IMR-90 (cell line): ENCODE data around the gene RBPJ. TPM values are rescaled to one million over a fixed set of nuclear protein-coding genes. Genes with fewer than 3 reads are reported as not detected.
A peak's percentile ranks its signal among the peaks of the same experiment; 100 is the strongest.

Experiments used
- ATAC-seq: fragments of 200-7000 bp; cut with Tn5 transposase; 2 replicates; pipeline ENCODE4 v1.9.1; 2020; ENCODE audit warnings: low read depth, mild to moderate bottlenecking, moderate library complexity
- BruUV-seq: library from RNA; stranded (reverse); fragments of 400-500 nt; replicated peaks from 2 replicates; lab custom pipeline; 2021; lab: Mats Ljungman, UMichigan
- CTCF ChIA-PET: fragments of 300-600 bp; formaldehyde crosslinking; extraction: SDS; loops from one replicate; lab custom pipeline; 2021; ENCODE audit warnings: antibody characterized with exemption; lab: Yijun Ruan, JAX
- POLR2A ChIA-PET: fragments of 300-600 bp; sonication (Branson Sonifier 250); formaldehyde crosslinking; loops from one replicate; lab custom pipeline; 2022; ENCODE audit warnings: antibody characterized with exemption; ENCODE audit not compliant: unreplicated experiment; lab: Charles Lee
- DNase-seq: peaks from one replicate; pipeline ENCODE4 v3.0.0; 2013
- H2AFZ ChIP-seq: replicated peaks from 2 replicates; pipeline ENCODE3; 2013; ENCODE audit warnings: low read length, mild to moderate bottlenecking; ENCODE audit not compliant: poor library complexity
- H2AK5ac ChIP-seq: 2 replicates; pipeline ENCODE4 v1.6.1; 2013; ENCODE audit warnings: low read depth, low read length, inconsistent platforms
- H2AK9ac ChIP-seq: replicated peaks from 2 replicates; pipeline ENCODE3; 2013; ENCODE audit warnings: mild to moderate bottlenecking, low read depth, low read length, moderate library complexity; ENCODE audit not compliant: poor library complexity
- H2BK120ac ChIP-seq: 2 replicates; pipeline ENCODE4 v1.6.1; 2013; ENCODE audit warnings: low read depth, low read length, inconsistent platforms
- H2BK15ac ChIP-seq: 3 replicates; pipeline ENCODE4 v1.6.1; 2013; ENCODE audit warnings: low read depth, low read length, inconsistent platforms
- H2BK20ac ChIP-seq: 2 replicates; pipeline ENCODE4 v1.6.1; 2013; ENCODE audit warnings: low read depth, mild to moderate bottlenecking, inconsistent platforms, low read length, moderate library complexity
- H2BK5ac ChIP-seq: 2 replicates; pipeline ENCODE4 v1.6.1; 2013; ENCODE audit warnings: mild to moderate bottlenecking, low read depth, low read length, inconsistent platforms; ENCODE audit not compliant: poor library complexity, severe bottlenecking
- H3K14ac ChIP-seq: replicated peaks from 2 replicates; pipeline ENCODE4 v1.6.1; 2013; ENCODE audit warnings: low read depth, low read length, inconsistent platforms
- H3K18ac ChIP-seq: 2 replicates; pipeline ENCODE4 v1.6.1; 2013; ENCODE audit warnings: low read depth, low read length, control low read depth
- H3K23ac ChIP-seq: 2 replicates; pipeline ENCODE4 v1.6.1; 2013; ENCODE audit warnings: low read depth, low read length, inconsistent platforms
- H3K27ac ChIP-seq: 2 replicates; pipeline ENCODE4 v1.5.1; 2013; ENCODE audit warnings: mild to moderate bottlenecking, control low read depth, low read length; ENCODE audit not compliant: insufficient read depth
- H3K27me3 ChIP-seq: 2 replicates; pipeline ENCODE4 v1.6.1; 2013; ENCODE audit warnings: low read length; ENCODE audit not compliant: control insufficient read depth, insufficient read depth
- H3K36me3 ChIP-seq: 2 replicates; pipeline ENCODE4 v1.6.1; 2013; ENCODE audit warnings: low read length, mixed read lengths; ENCODE audit not compliant: control insufficient read depth, insufficient read depth
- H3K4ac ChIP-seq: 2 replicates; pipeline ENCODE4 v1.6.1; 2013; ENCODE audit warnings: low read depth, low read length, inconsistent platforms
- H3K4me1 ChIP-seq: 2 replicates; pipeline ENCODE4 v1.6.1; 2013; ENCODE audit warnings: low read length, mixed read lengths; ENCODE audit not compliant: control insufficient read depth, insufficient read depth
- H3K4me2 ChIP-seq: 2 replicates; pipeline ENCODE4 v1.6.1; 2013; ENCODE audit warnings: low read depth, mild to moderate bottlenecking, control low read depth, low read length, moderate library complexity
- H3K4me3 ChIP-seq: 2 replicates; pipeline ENCODE4 v1.5.1; 2013; ENCODE audit warnings: low read depth, mild to moderate bottlenecking, control low read depth, low read length, moderate library complexity; ENCODE audit not compliant: insufficient read depth
- H3K56ac ChIP-seq: 2 replicates; pipeline ENCODE4 v1.6.1; 2013; ENCODE audit warnings: low read length, inconsistent platforms; ENCODE audit not compliant: insufficient read depth; ENCODE audit errors: extremely low read depth
- H3K79me1 ChIP-seq, 2 experiments: 2 replicates each; pipeline ENCODE4 v1.6.1; 2013; ENCODE audit warnings: low read length in 2 of 2, inconsistent platforms in 1 of 2, low read depth in 1 of 2
- H3K9ac ChIP-seq: 2 replicates; pipeline ENCODE4 v1.6.1; 2013; ENCODE audit warnings: low read depth, low read length, control low read depth
- H3K9me1 ChIP-seq: 2 replicates; pipeline ENCODE4 v1.6.1; 2013; ENCODE audit warnings: low read length, inconsistent platforms; ENCODE audit not compliant: insufficient read depth
- H3K9me3 ChIP-seq: 2 replicates; pipeline ENCODE4 v1.6.1; 2013; ENCODE audit warnings: low read length; ENCODE audit not compliant: control insufficient read depth, insufficient read depth
- H4K20me1 ChIP-seq: 2 replicates; pipeline ENCODE4 v1.6.1; 2013; ENCODE audit warnings: low read length, inconsistent platforms; ENCODE audit not compliant: insufficient read depth
- H4K5ac ChIP-seq: 2 replicates; pipeline ENCODE4 v1.6.1; 2013; ENCODE audit warnings: mild to moderate bottlenecking, low read depth, low read length, control low read depth
- H4K8ac ChIP-seq, 2 experiments: 2 replicates each; pipeline ENCODE4 v1.6.1; 2013; ENCODE audit warnings: low read depth in 2 of 2, low read length in 2 of 2, control low read depth in 1 of 2, inconsistent platforms in 1 of 2
- H4K91ac ChIP-seq: 2 replicates; pipeline ENCODE4 v1.6.1; 2013; ENCODE audit warnings: low read depth, low read length, inconsistent platforms; ENCODE audit not compliant: insufficient read depth
- BHLHE40 ChIP-seq: fragments of 150-350 bp; IDR thresholded peaks from 2 replicates; pipeline ENCODE4 v1.6.1; 2016; ENCODE audit warnings: mild to moderate bottlenecking, low read depth, low read length
- CEBPB ChIP-seq: IDR thresholded peaks from 2 replicates; pipeline ENCODE4 v1.6.1; 2012; ENCODE audit warnings: low read depth, low read length, improper control_type of control experiment
- CHD1 ChIP-seq: IDR thresholded peaks from 2 replicates; pipeline ENCODE4 v1.6.1; 2012; ENCODE audit warnings: low read depth, low read length, improper control_type of control experiment
- CTCF ChIP-seq: conservative IDR thresholded peaks from 2 replicates; pipeline ENCODE4 v1.5.1; 2012; ENCODE audit warnings: mild to moderate bottlenecking, low read depth, low read length, improper control_type of control experiment
- FOS ChIP-seq: fragments of 150-350 bp; IDR thresholded peaks from 2 replicates; pipeline ENCODE4 v1.6.1; 2016; ENCODE audit warnings: low read depth, low read length
- MAFK ChIP-seq: IDR thresholded peaks from 2 replicates; pipeline ENCODE4 v1.6.1; 2012; ENCODE audit warnings: low read depth, low read length, improper control_type of control experiment
- MAZ ChIP-seq: IDR thresholded peaks from 2 replicates; pipeline ENCODE4 v1.6.1; 2012; ENCODE audit warnings: low read depth, mild to moderate bottlenecking, low read length, improper control_type of control experiment, moderate library complexity, borderline replicate concordance
- MXI1 ChIP-seq: IDR thresholded peaks from 2 replicates; pipeline ENCODE4 v1.6.1; 2012; ENCODE audit warnings: low read depth, mild to moderate bottlenecking, low read length, moderate library complexity, borderline replicate concordance
- NFE2L2 ChIP-seq: fragments of 150-350 bp; IDR thresholded peaks from 2 replicates; pipeline ENCODE4 v1.6.1; 2016; ENCODE audit warnings: low read depth, mild to moderate bottlenecking, low read length
- POLR2A ChIP-seq: IDR thresholded peaks from 2 replicates; pipeline ENCODE4 v1.6.1; 2012; ENCODE audit warnings: mild to moderate bottlenecking, low read depth, low read length
- RAD21 ChIP-seq: IDR thresholded peaks from 2 replicates; pipeline ENCODE4 v1.6.1; 2012; ENCODE audit warnings: low read length, improper control_type of control experiment
- RCOR1 ChIP-seq: IDR thresholded peaks from 2 replicates; pipeline ENCODE4 v1.6.1; 2012; ENCODE audit warnings: mild to moderate bottlenecking, low read length, improper control_type of control experiment; ENCODE audit not compliant: insufficient replicate concordance
- RFX5 ChIP-seq: IDR thresholded peaks from 2 replicates; pipeline ENCODE4 v1.8.0; 2012; ENCODE audit warnings: low read depth, mild to moderate bottlenecking, low read length, moderate library complexity
- SMC3 ChIP-seq: fragments of 150-350 bp; IDR thresholded peaks from 2 replicates; pipeline ENCODE4 v1.6.1; 2016; ENCODE audit warnings: low read depth, mild to moderate bottlenecking, antibody characterized with exemption, low read length, moderate library complexity
- WGBS, 2 experiments: methylation state at CpG; one replicate each; pipeline versions ENCODE4 v1.1.5 to v1.1.7; 2013; ENCODE audit warnings: missing lambda C conversion rate in 2 of 2; ENCODE audit not compliant: insufficient read length in 1 of 2; ENCODE audit errors: extremely low coverage in 2 of 2; 5-methylcytosine and 5-hydroxymethylcytosine counted together
- dilution Hi-C: fragments of 300-500 bp; cut with HindIII; formaldehyde crosslinking; loops from one replicate; pipeline ENCODE4 v1.14.3; 2018; ENCODE audit warnings: low sequenced_read_pairs; ENCODE audit not compliant: unreplicated experiment
- in situ Hi-C: fragments of 300-500 bp; cut with MboI; formaldehyde crosslinking; loops from 3 replicates; pipeline ENCODE4 v1.14.3; 2019; ENCODE audit warnings: low sequenced_read_pairs, inconsistent platforms, mixed read lengths
- intact Hi-C: fragments of 100-400 bp; cut with micrococcal nuclease; formaldehyde crosslinking; loops from 2 replicates; pipeline ENCODE4 v1.10.0; 2022
- polyA plus RNA-seq, 3 experiments: library from polyadenylated mRNA; depleted of rRNA; stranded (reverse); fragments of >200 nt; gene quantifications; 2 replicates each; pipeline ENCODE4 v1.2.3, GENCODE V29; 2012; ENCODE audit warnings: low replicate concordance in 1 of 3
- total RNA-seq: library from RNA; depleted of rRNA; stranded (reverse); fragments of >200 nt; gene quantifications from 2 replicates; pipeline ENCODE4 v1.2.3, GENCODE V29; 2012
- TF ChIP-seq, protein P1 (sequence below): fragments of 150-350 bp; IDR thresholded peaks from 2 replicates; pipeline ENCODE4 v1.6.1; 2017; ENCODE audit warnings: mild to moderate bottlenecking, antibody characterized with exemption, low read length, low read depth
- TF ChIP-seq, protein P2 (sequence below): fragments of 150-350 bp; IDR thresholded peaks from 2 replicates; pipeline ENCODE4 v1.6.1; 2016; ENCODE audit warnings: low read depth, mild to moderate bottlenecking, low read length, moderate library complexity, borderline replicate concordance

Gene RBPJ
- total and polyA plus RNA-seq, 2 of the 4 experiments (the other 2 are of a cell fraction), result 50.3 to 148 TPM

GRCh38 chr4:26275281-26275680, 45.5 kb upstream of the RBPJ start:
- H3K27ac ChIP-seq, result no peak overlapping the region
- ChIA-PET POLR2A (no interaction called here), CTCF (no interaction called here)
- H3K23ac ChIP-seq, result no peak overlapping the region
- H3K18ac ChIP-seq, result no peak overlapping the region
- H3K14ac ChIP-seq, result no peak overlapping the region
- 0 out of 2 replicates have a peak overlapping the region, but pooled peaks have one; percentile 1 for H2BK120ac ChIP-seq
- in situ Hi-C loops, result no loop called here
- H2AFZ ChIP-seq, result no peak overlapping the region
- H3K4me2 ChIP-seq, result no peak overlapping the region
- no TSS peak for BruUV-seq
- no peaks in the 10 kb centered on the region for H3K79me1 ChIP-seq
- H3K4me3 ChIP-seq, result no peak overlapping the region
- H2AK5ac ChIP-seq, result no peak overlapping the region; the same call in 1 of the 2 replicates
- H2BK5ac ChIP-seq, result no peak overlapping the region
- H3K4ac ChIP-seq, result no peak overlapping the region
- no CpG with 5 or more reads among the region's 7 CpGs for WGBS, 2 experiments
- ATAC-seq (no peak), DNase-seq (no peak)
- H3K9me1 ChIP-seq, result no peaks in the 10 kb centered on the region
- no peak overlapping the region for H4K8ac ChIP-seq
- intact Hi-C loops, result no loop called here
- H3K27me3 ChIP-seq, result no peaks in the 10 kb centered on the region
- H2AK9ac ChIP-seq, result no peak overlapping the region
- H2BK20ac ChIP-seq, result no peak overlapping the region
- dilution Hi-C loops, result no loop called here
- H3K9ac ChIP-seq, result no peak overlapping the region
- no peaks in the 10 kb centered on the region for H4K20me1 ChIP-seq
- no peak overlapping the region for H4K91ac ChIP-seq
- H3K56ac ChIP-seq, result no peak overlapping the region; the same call in 1 of the 2 replicates
- H4K5ac ChIP-seq, result no peak overlapping the region
- H3K36me3 ChIP-seq, result no peaks in the 10 kb centered on the region
- no peaks in the 10 kb centered on the region for H3K9me3 ChIP-seq
- no peaks in the 10 kb centered on the region; the same call in 1 of the 2 replicates for H3K4me1 ChIP-seq
- TF ChIP-seq, protein P1, sequence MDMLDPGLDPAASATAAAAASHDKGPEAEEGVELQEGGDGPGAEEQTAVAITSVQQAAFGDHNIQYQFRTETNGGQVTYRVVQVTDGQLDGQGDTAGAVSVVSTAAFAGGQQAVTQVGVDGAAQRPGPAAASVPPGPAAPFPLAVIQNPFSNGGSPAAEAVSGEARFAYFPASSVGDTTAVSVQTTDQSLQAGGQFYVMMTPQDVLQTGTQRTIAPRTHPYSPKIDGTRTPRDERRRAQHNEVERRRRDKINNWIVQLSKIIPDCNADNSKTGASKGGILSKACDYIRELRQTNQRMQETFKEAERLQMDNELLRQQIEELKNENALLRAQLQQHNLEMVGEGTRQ, result no peak
- TF ChIP-seq CHD1 (no peak), BHLHE40 (no peak), RFX5 (no peak), MXI1 (no peak), RAD21 (no peak), POLR2A (no peak), SMC3 (no peak), CEBPB (no peak), MAFK (no peak), FOS (no peak), MAZ (no peak), NFE2L2 (no peak), RCOR1 (no peak), CTCF (no peak)
- TF ChIP-seq, protein P2, sequence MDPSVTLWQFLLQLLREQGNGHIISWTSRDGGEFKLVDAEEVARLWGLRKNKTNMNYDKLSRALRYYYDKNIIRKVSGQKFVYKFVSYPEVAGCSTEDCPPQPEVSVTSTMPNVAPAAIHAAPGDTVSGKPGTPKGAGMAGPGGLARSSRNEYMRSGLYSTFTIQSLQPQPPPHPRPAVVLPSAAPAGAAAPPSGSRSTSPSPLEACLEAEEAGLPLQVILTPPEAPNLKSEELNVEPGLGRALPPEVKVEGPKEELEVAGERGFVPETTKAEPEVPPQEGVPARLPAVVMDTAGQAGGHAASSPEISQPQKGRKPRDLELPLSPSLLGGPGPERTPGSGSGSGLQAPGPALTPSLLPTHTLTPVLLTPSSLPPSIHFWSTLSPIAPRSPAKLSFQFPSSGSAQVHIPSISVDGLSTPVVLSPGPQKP, result no peak
- peak overlapping the region; percentile 82; the same call in 1 of the 3 replicates for H2BK15ac ChIP-seq
